HepG2 (cell line): ENCODE measurements around the gene BCAS1. TPM values are rescaled to one million over a fixed set of nuclear protein-coding genes. Genes with fewer than 3 reads are reported as not detected.
A peak's percentile ranks its signal among the peaks of the same experiment; 100 is the strongest.

ENCODE experiments used
- E2F2 ChIP-seq: sonication (generic); formaldehyde crosslinking; IDR thresholded peaks from 2 replicates; pipeline ENCODE4 v1.4.0; 2020; ENCODE audit warnings: missing genetic modification reagents, borderline replicate concordance
- FOXP1 ChIP-seq, 2 experiments: fragments of 450-650 bp in 1 of 2; IDR thresholded peaks; 2 replicates each; pipeline ENCODE4 v1.6.1; 2017 to 2018; ENCODE audit warnings: antibody characterized with exemption in 1 of 2
- GABPB1 ChIP-seq: IDR thresholded peaks from 2 replicates; pipeline ENCODE4 v1.6.1; 2016; ENCODE audit warnings: mild to moderate bottlenecking, missing genetic modification reagents, moderate library complexity, missing compliant biosample characterization
- JDP2 ChIP-seq: sonication (generic); formaldehyde crosslinking; IDR thresholded peaks from 2 replicates; pipeline ENCODE4 v1.8.1; 2022; ENCODE audit warnings: missing genetic modification reagents, borderline replicate concordance
- JUND ChIP-seq: sonication (generic); formaldehyde crosslinking; IDR thresholded peaks from 2 replicates; pipeline ENCODE4 v1.8.0; 2022; ENCODE audit warnings: mild to moderate bottlenecking, missing genetic modification reagents
- KLF15 ChIP-seq: sonication (generic); formaldehyde crosslinking; IDR thresholded peaks from 2 replicates; pipeline ENCODE4 v1.8.1; 2023; ENCODE audit warnings: borderline replicate concordance, mild to moderate bottlenecking, inconsistent platforms, missing genetic modification reagents, mixed read lengths
- MYC ChIP-seq: sonication (generic); formaldehyde crosslinking; IDR thresholded peaks from 2 replicates; pipeline ENCODE4 v1.9.0; 2021; ENCODE audit warnings: missing genetic modification reagents, borderline replicate concordance
- NCOA1 ChIP-seq: sonication (generic); formaldehyde crosslinking; IDR thresholded peaks from 2 replicates; pipeline ENCODE4 v1.9.0; 2021; ENCODE audit warnings: missing genetic modification reagents
- PRDM15 ChIP-seq: sonication (generic); formaldehyde crosslinking; IDR thresholded peaks from 2 replicates; pipeline ENCODE4 v1.4.0; 2020; ENCODE audit warnings: missing genetic modification reagents
- ZKSCAN1 ChIP-seq: fragments of 150-350 bp; IDR thresholded peaks from 2 replicates; pipeline ENCODE4 v1.6.1; 2014; ENCODE audit warnings: low read length
- ZKSCAN5 ChIP-seq: sonication (generic); formaldehyde crosslinking; IDR thresholded peaks from 2 replicates; pipeline ENCODE4 v1.5.1; 2020; ENCODE audit warnings: mild to moderate bottlenecking, missing genetic modification reagents
- ZNF367 ChIP-seq: sonication (generic); formaldehyde crosslinking; IDR thresholded peaks from 2 replicates; pipeline ENCODE4 v1.4.0; 2020; ENCODE audit warnings: missing genetic modification reagents, borderline replicate concordance
- ZNF512 ChIP-seq: sonication (generic); formaldehyde crosslinking; IDR thresholded peaks from 2 replicates; pipeline ENCODE4 v1.4.0; 2020; ENCODE audit warnings: mild to moderate bottlenecking, missing genetic modification reagents
- ZNF552 ChIP-seq: sonication (generic); formaldehyde crosslinking; IDR thresholded peaks from 2 replicates; pipeline ENCODE4 v1.9.0; 2022; ENCODE audit warnings: missing genetic modification reagents, mild to moderate bottlenecking, borderline replicate concordance
- ZNF619 ChIP-seq: sonication (generic); formaldehyde crosslinking; IDR thresholded peaks from 2 replicates; pipeline ENCODE4 v1.4.0; 2020; ENCODE audit warnings: mild to moderate bottlenecking, missing genetic modification reagents
- ZNF629 ChIP-seq: sonication (generic); formaldehyde crosslinking; conservative IDR thresholded peaks from 2 replicates; pipeline ENCODE4 v1.5.0; 2020; ENCODE audit warnings: missing genetic modification reagents
- ZNF75D ChIP-seq: sonication (generic); formaldehyde crosslinking; IDR thresholded peaks from 2 replicates; pipeline ENCODE4 v1.8.1; 2023; ENCODE audit warnings: missing genetic modification reagents, mild to moderate bottlenecking, borderline replicate concordance
- polyA plus RNA-seq, 8 experiments: library from polyadenylated mRNA; depleted of rRNA in 3 of 8; stranded (reverse) in 7 of 8; unstranded in 1 of 8; fragments of >200 nt; fragmentation: Illumina TruSeq in 4 of 8; extraction: Trizol in 4 of 8; gene quantifications; 2 replicates each; pipeline versions ENCODE4 v1.2.1 to v1.2.3, GENCODE V29; 2011 to 2016; ENCODE audit warnings: low read depth in 4 of 8, missing spikeins in 1 of 8, mixed read lengths in 1 of 8; ENCODE audit not compliant: insufficient read depth in 1 of 8
- total RNA-seq, 5 experiments: library from RNA; depleted of rRNA; stranded (reverse); fragments of >200 nt; fragmentation: Illumina TruSeq; extraction: Trizol; gene quantifications; 2 replicates each; pipeline ENCODE4 v1.2.3, GENCODE V29; 2016; ENCODE audit warnings: low read depth in 1 of 5
- TF ChIP-seq, protein P1 (sequence below): IDR thresholded peaks from 2 replicates; pipeline ENCODE4 v1.6.1; 2016
- TF ChIP-seq, protein P2 (sequence below): sonication (generic); formaldehyde crosslinking; IDR thresholded peaks from 2 replicates; pipeline ENCODE4 v1.5.0; 2020; ENCODE audit warnings: mild to moderate bottlenecking, missing genetic modification reagents

The BCAS1 gene
- total and polyA plus RNA-seq, 2 of the 13 experiments (the other 11 are each of a cell fraction or from before 2014, with no cell fraction given): 0.55 to 0.91 TPM

- no peak for TF ChIP-seq E2F2 (CRISPR knock-in tag)
- TF ChIP-seq ZNF75D: no peak
- TF ChIP-seq, protein P1, sequence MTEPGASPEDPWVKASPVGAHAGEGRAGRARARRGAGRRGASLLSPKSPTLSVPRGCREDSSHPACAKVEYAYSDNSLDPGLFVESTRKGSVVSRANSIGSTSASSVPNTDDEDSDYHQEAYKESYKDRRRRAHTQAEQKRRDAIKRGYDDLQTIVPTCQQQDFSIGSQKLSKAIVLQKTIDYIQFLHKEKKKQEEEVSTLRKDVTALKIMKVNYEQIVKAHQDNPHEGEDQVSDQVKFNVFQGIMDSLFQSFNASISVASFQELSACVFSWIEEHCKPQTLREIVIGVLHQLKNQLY: 0 out of 2 replicates have a peak, but pooled peaks have one; percentile 54
- TF ChIP-seq MYC (CRISPR knock-in tag): peak; percentile 93
- no peak for TF ChIP-seq ZKSCAN5
- TF ChIP-seq NCOA1 (CRISPR knock-in tag): no peak
- TF ChIP-seq GABPB1: no peak; the same call in 1 of the 2 replicates
- no peak for TF ChIP-seq ZNF552 (CRISPR knock-in tag)
- 0 out of 2 replicates have a peak, but pooled peaks have one; percentile 55 for TF ChIP-seq ZNF629
- no peak for TF ChIP-seq ZNF512 (CRISPR knock-in tag)
- no peak for TF ChIP-seq FOXP1 (IDR thresholded peaks at IDR 0.05)
- TF ChIP-seq FOXP1 (CRISPR knock-in tag; IDR thresholded peaks at IDR 0.05): peak; percentile 34
- TF ChIP-seq JUND (CRISPR knock-in tag): no peak
- no peak; the same call in 1 of the 2 replicates for TF ChIP-seq KLF15 (CRISPR knock-in tag)
- TF ChIP-seq JDP2 (CRISPR knock-in tag): no peak
- peak; percentile 76; the same call in 1 of the 2 replicates for TF ChIP-seq ZKSCAN1
- TF ChIP-seq PRDM15 (CRISPR knock-in tag): peak; percentile 76; the same call in 1 of the 2 replicates
- no peak for TF ChIP-seq ZNF367
- TF ChIP-seq, protein P2, sequence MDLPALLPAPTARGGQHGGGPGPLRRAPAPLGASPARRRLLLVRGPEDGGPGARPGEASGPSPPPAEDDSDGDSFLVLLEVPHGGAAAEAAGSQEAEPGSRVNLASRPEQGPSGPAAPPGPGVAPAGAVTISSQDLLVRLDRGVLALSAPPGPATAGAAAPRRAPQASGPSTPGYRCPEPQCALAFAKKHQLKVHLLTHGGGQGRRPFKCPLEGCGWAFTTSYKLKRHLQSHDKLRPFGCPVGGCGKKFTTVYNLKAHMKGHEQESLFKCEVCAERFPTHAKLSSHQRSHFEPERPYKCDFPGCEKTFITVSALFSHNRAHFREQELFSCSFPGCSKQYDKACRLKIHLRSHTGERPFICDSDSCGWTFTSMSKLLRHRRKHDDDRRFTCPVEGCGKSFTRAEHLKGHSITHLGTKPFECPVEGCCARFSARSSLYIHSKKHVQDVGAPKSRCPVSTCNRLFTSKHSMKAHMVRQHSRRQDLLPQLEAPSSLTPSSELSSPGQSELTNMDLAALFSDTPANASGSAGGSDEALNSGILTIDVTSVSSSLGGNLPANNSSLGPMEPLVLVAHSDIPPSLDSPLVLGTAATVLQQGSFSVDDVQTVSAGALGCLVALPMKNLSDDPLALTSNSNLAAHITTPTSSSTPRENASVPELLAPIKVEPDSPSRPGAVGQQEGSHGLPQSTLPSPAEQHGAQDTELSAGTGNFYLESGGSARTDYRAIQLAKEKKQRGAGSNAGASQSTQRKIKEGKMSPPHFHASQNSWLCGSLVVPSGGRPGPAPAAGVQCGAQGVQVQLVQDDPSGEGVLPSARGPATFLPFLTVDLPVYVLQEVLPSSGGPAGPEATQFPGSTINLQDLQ (CRISPR knock-in tag): no peak
- TF ChIP-seq ZNF619 (CRISPR knock-in tag): peak; percentile 64; the same call in 1 of the 2 replicates
These were observed 32.8 kb upstream of the BCAS1 start (continued) for GRCh38 chr20:54103067-54103761.
